LNCaP clone FGC (cell line): Measurements from ENCODE around the gene ZNF586.
A peak's percentile ranks its signal among the peaks of the same experiment; 100 is the strongest.

Experiments
- DNase-seq: peaks from one replicate; pipeline ENCODE4 v3.0.0-alpha.2; 2011; ENCODE audit warnings: low read depth
- H3K4me3 ChIP-seq: 2 replicates; pipeline ENCODE4 v1.5.1; 2011; ENCODE audit warnings: mild to moderate bottlenecking, low read depth, low read length, control low read depth
- CTCF ChIP-seq: IDR thresholded peaks from 2 replicates; pipeline ENCODE4 v1.5.1; 2012; ENCODE audit warnings: mild to moderate bottlenecking; ENCODE audit not compliant: control insufficient read depth, insufficient read depth; ENCODE audit errors: extremely low read depth

The ZNF586 gene

GRCh38 chr19:57813919-57814504 is 44.5 kb downstream of the ZNF586 start:
- TF ChIP-seq CTCF, result no peak
- peak overlapping the region; percentile 99 for H3K4me3 ChIP-seq
- DNase-seq, result no peak

- peak within 1 kb of the TSS; percentile 99 for H3K4me3 ChIP-seq
- peak; percentile 90 for DNase-seq
- TF ChIP-seq CTCF, result no peak
Observed at GRCh38 chr19:57814505-57815246, 45.2 kb downstream of the ZNF586 start, which contains the start of gene ZNF552. Gene ZNF552 (minus strand): TSS chr19:57814913. CDS start chr19:57814743, 170 bp downstream.

GRCh38 chr19:57815247-57816075 is 46.0 kb downstream of the ZNF586 start:
- H3K4me3 ChIP-seq, result peak overlapping the region; percentile 99
- TF ChIP-seq CTCF, result no peak
- no peak for DNase-seq

GRCh38 chr19:57816652-57817051 is 47.2 kb downstream of the ZNF586 start:
- H3K4me3 ChIP-seq, result no peak overlapping the region
- TF ChIP-seq CTCF, result no peak
- no peak for DNase-seq

GRCh38 chr19:57817976-57818375 is 48.5 kb downstream of the ZNF586 start:
- no peak for TF ChIP-seq CTCF
- no peak overlapping the region for H3K4me3 ChIP-seq
- no peak for DNase-seq

- TF ChIP-seq CTCF, result no peak
- no peak for DNase-seq
- H3K4me3 ChIP-seq, result no peak overlapping the region
Observed at GRCh38 chr19:57818378-57818777, 48.9 kb downstream of the ZNF586 start.
